Fibroblast of lung (primary cell): Measurements from ENCODE around the gene LAMB3.

Source experiments
- CTCF ChIP-seq, 2 donors: IDR thresholded peaks in 1 of 2; conservative IDR thresholded peaks in 1 of 2; 1 replicate in 1 of 2; 2 replicates in 1 of 2; pipeline ENCODE4 v1.5.1; 2011 to 2012; ENCODE audit warnings: low read length in 2 of 2, control low read depth in 1 of 2, inconsistent platforms in 1 of 2, low read depth in 1 of 2, mild to moderate bottlenecking in 1 of 2
- EZH2 ChIP-seq: IDR thresholded peaks from 2 replicates; pipeline ENCODE4 v1.5.1; 2012; ENCODE audit warnings: low read length, control low read depth, mild to moderate bottlenecking; ENCODE audit errors: missing control alignments

- TF ChIP-seq CTCF (conservative IDR thresholded peaks at IDR 0.05 in 1 of 2, IDR thresholded peaks at IDR 0.05 in 1 of 2; ENCODE audit: low read depth in 1 of 2, low read length in 2 of 2): no peak
- TF ChIP-seq EZH2: no peak
Measured at GRCh38 chr1:209570743-209571142, 81.5 kb downstream of the LAMB3 start.
